Endothelial cell of umbilical vein (primary cell): ENCODE results near the gene DDX56. TPM values are rescaled to one million over a fixed set of nuclear protein-coding genes. Genes with fewer than 3 reads are reported as not detected.

Source experiments
- BruUV-seq: library from RNA; stranded (reverse); fragments of 400-500 nt; replicated peaks from 2 replicates; lab custom pipeline; 2021; lab: Mats Ljungman, UMichigan
- CTCF ChIA-PET: fragments of 300-600, 350-600 bp; sonication (Branson Sonifier 250); formaldehyde crosslinking; loops from one replicate; lab custom pipeline; 2021; ENCODE audit warnings: antibody characterized with exemption, inconsistent platforms; lab: Charles Lee
- POLR2A ChIA-PET: fragments of 300-600, 350-600 bp; sonication (Branson Sonifier 250); formaldehyde crosslinking; loops from one replicate; lab custom pipeline; 2021; ENCODE audit warnings: antibody characterized with exemption, inconsistent platforms; lab: Charles Lee
- DNase-seq: peaks from one replicate; pipeline ENCODE4 v3.0.0-alpha.2; 2011; ENCODE audit warnings: low read depth, low spot score
- FAIRE-seq: peaks from 2 replicates; lab custom pipeline; 2011; peaks lifted over from hg19 to GRCh38; lab: Jason Lieb, UNC
- H2AFZ ChIP-seq: 2 replicates; pipeline ENCODE4 v1.6.0; 2012; ENCODE audit warnings: low read depth, low read length, control low read depth, inconsistent platforms
- H3K27ac ChIP-seq: 2 replicates; pipeline ENCODE4 v1.5.1; 2011; ENCODE audit warnings: low read depth, mild to moderate bottlenecking, control low read depth, low read length, moderate library complexity; ENCODE audit not compliant: insufficient read depth
- H3K27me3 ChIP-seq, 2 experiments: 2 replicates each; pipeline versions ENCODE4 v1.6.0 to v1.6.1; 2011; ENCODE audit warnings: low read length in 2 of 2, mixed read lengths in 1 of 2; ENCODE audit not compliant: control insufficient read depth in 2 of 2, insufficient read depth in 2 of 2
- H3K36me3 ChIP-seq, 2 experiments: 2 replicates in 1 of 2; 3 replicates in 1 of 2; pipeline ENCODE4 v1.5.1; 2011; ENCODE audit warnings: low read length in 2 of 2, mild to moderate bottlenecking in 1 of 2, moderate library complexity in 1 of 2; ENCODE audit not compliant: control insufficient read depth in 2 of 2, insufficient read depth in 2 of 2; ENCODE audit errors: extremely low read depth in 1 of 2
- H3K4me1 ChIP-seq: 3 replicates; pipeline ENCODE4 v1.5.1; 2011; ENCODE audit warnings: mild to moderate bottlenecking, low read length; ENCODE audit not compliant: control insufficient read depth, insufficient read depth; ENCODE audit errors: extremely low read depth
- H3K4me2 ChIP-seq: 2 replicates; pipeline ENCODE4 v1.6.1; 2011; ENCODE audit warnings: low read length, control low read depth, mixed read lengths; ENCODE audit not compliant: insufficient read depth
- H3K4me3 ChIP-seq, 3 experiments: fragments of 200-600 bp in 1 of 3; sonication (generic), shearing (Covaris generic) in 1 of 3; replicated peaks in 1 of 3; 2 replicates each; pipeline ENCODE4 v1.5.1; 2011 to 2016; ENCODE audit warnings: control low read depth in 3 of 3, low read length in 3 of 3, mild to moderate bottlenecking in 2 of 3, inconsistent platforms in 1 of 3, low read depth in 1 of 3, moderate library complexity in 1 of 3; ENCODE audit not compliant: insufficient read depth in 1 of 3
- H3K79me2 ChIP-seq: 2 replicates; pipeline ENCODE4 v1.6.0; 2012; ENCODE audit warnings: low read length, inconsistent platforms; ENCODE audit not compliant: control insufficient read depth, insufficient read depth
- H3K9ac ChIP-seq: replicated peaks from 2 replicates; pipeline ENCODE3; 2011; ENCODE audit warnings: low read length, control low read depth; ENCODE audit not compliant: insufficient read depth; ENCODE audit errors: extremely low read depth
- H3K9me1 ChIP-seq: replicated peaks from 3 replicates; pipeline ENCODE4 v1.6.0; 2011; ENCODE audit warnings: mild to moderate bottlenecking, low read length; ENCODE audit not compliant: control insufficient read depth, insufficient read depth; ENCODE audit errors: extremely low read depth
- H3K9me3 ChIP-seq: replicated peaks from 2 replicates; pipeline ENCODE4 v1.5.1; 2012; ENCODE audit warnings: low read length, inconsistent platforms; ENCODE audit not compliant: control insufficient read depth, insufficient read depth
- H4K20me1 ChIP-seq: replicated peaks from 2 replicates; pipeline ENCODE3; 2011; ENCODE audit warnings: mild to moderate bottlenecking, low read length; ENCODE audit not compliant: control insufficient read depth, insufficient read depth; ENCODE audit errors: extremely low read depth
- EZH2 ChIP-seq: IDR thresholded peaks from 2 replicates; pipeline ENCODE4 v1.6.1; 2012; ENCODE audit warnings: borderline replicate concordance, low read depth, mild to moderate bottlenecking, moderate library complexity, low read length, inconsistent platforms; ENCODE audit not compliant: severe bottlenecking
- FOS ChIP-seq: IDR thresholded peaks from 2 replicates; pipeline ENCODE4 v1.6.1; 2011; ENCODE audit warnings: mild to moderate bottlenecking, low read length, moderate library complexity, borderline replicate concordance; ENCODE audit not compliant: insufficient read depth
- GATA2 ChIP-seq: IDR thresholded peaks from 2 replicates; pipeline ENCODE4 v1.7.0; 2011; ENCODE audit warnings: low read depth, mild to moderate bottlenecking, moderate library complexity, mixed read lengths, low read length; ENCODE audit not compliant: insufficient read length, insufficient read depth
- JUN ChIP-seq: IDR thresholded peaks from 2 replicates; pipeline ENCODE4 v1.6.1; 2011; ENCODE audit warnings: borderline replicate concordance, low read depth; ENCODE audit not compliant: insufficient read length, insufficient read depth
- MAX ChIP-seq: IDR thresholded peaks from 2 replicates; pipeline ENCODE4 v1.6.1; 2011; ENCODE audit not compliant: insufficient read depth, insufficient read length
- MYC ChIP-seq: IDR thresholded peaks from one replicate; pipeline ENCODE4 v1.6.1; 2011; ENCODE audit warnings: mild to moderate bottlenecking, low read depth, low read length
- POLR2A ChIP-seq: IDR thresholded peaks from 2 replicates; pipeline ENCODE4 v1.6.1; 2012; ENCODE audit warnings: low read depth, mild to moderate bottlenecking, control low read depth, low read length
- POLR2AphosphoS5 ChIP-seq: IDR thresholded peaks from 2 replicates; pipeline ENCODE4 v1.6.1; 2012; ENCODE audit warnings: low read depth, mild to moderate bottlenecking, control low read depth, low read length, moderate library complexity; ENCODE audit not compliant: insufficient read depth
- dilution Hi-C: fragments of 300-500 bp; cut with MboI; formaldehyde crosslinking; loops from one replicate; pipeline ENCODE4 v1.15.0; 2019; ENCODE audit warnings: low sequenced_read_pairs; ENCODE audit not compliant: extremely low pct_ligation_motif_present
- intact Hi-C: fragments of 100-400 bp; cut with micrococcal nuclease; formaldehyde crosslinking; loops from one replicate; pipeline ENCODE4 v1.10.0; 2022
- polyA plus RNA-seq, 4 experiments: library from polyadenylated mRNA; depleted of rRNA in 3 of 4; stranded (reverse) in 3 of 4; unstranded in 1 of 4; fragments of >200 nt; gene quantifications; 2 replicates each; pipeline versions ENCODE4 v1.2.1 to v1.2.3, GENCODE V29; 2011 to 2012; ENCODE audit warnings: missing spikeins in 1 of 4
- total RNA-seq: library from RNA; stranded (reverse); gene quantifications from 2 replicates; pipeline ENCODE4 v1.2.3, GENCODE V29; 2021
- TF ChIP-seq, protein P1 (sequence below), 2 donors: IDR thresholded peaks; 1 replicate in 1 of 2; 2 replicates in 1 of 2; pipeline ENCODE4 v1.5.1; 2011; ENCODE audit warnings: low read length in 2 of 2, mild to moderate bottlenecking in 2 of 2, moderate library complexity in 2 of 2, control low read depth in 1 of 2, inconsistent platforms in 1 of 2, low read depth in 1 of 2; ENCODE audit not compliant: insufficient read depth in 1 of 2; ENCODE audit errors: extremely low read depth in 1 of 2

The DDX56 gene
- total and polyA plus RNA-seq, 2 donors (not counting 3 experiments of a cell fraction or from before 2014, with no cell fraction given) = 94.7 to 96.6 TPM

- Histone ChIP-seq H3K4me2 (no peak overlapping the region), H3K9me1 (no peaks in the 10 kb centered on the region), H3K79me2 (no peaks in the 10 kb centered on the region), H3K9me3 (no peaks in the 10 kb centered on the region), H2AFZ (no peak overlapping the region), H4K20me1 (no peaks in the 10 kb centered on the region), H3K4me1 (no peaks in the 10 kb centered on the region), H3K4me3 (no peak overlapping the region), H3K9ac (no peak overlapping the region), H3K36me3 (peaks cover 0 to 5% of the 10 kb centered on the region in 2 experiments), H3K27ac (no peak overlapping the region), H3K27me3 (no peaks in the 10 kb centered on the region)
- intact Hi-C loops (no loop called here), dilution Hi-C loops (no loop called here)
- POLR2A ChIA-PET = no interaction called here
- CTCF ChIA-PET = no interaction called here
- no TSS peak for BruUV-seq
- no peak for FAIRE-seq
- no peak for TF ChIP-seq JUN
- TF ChIP-seq POLR2AphosphoS5 = no peak
- TF ChIP-seq MAX = no peak
- no peak for TF ChIP-seq GATA2
- TF ChIP-seq, protein P1, sequence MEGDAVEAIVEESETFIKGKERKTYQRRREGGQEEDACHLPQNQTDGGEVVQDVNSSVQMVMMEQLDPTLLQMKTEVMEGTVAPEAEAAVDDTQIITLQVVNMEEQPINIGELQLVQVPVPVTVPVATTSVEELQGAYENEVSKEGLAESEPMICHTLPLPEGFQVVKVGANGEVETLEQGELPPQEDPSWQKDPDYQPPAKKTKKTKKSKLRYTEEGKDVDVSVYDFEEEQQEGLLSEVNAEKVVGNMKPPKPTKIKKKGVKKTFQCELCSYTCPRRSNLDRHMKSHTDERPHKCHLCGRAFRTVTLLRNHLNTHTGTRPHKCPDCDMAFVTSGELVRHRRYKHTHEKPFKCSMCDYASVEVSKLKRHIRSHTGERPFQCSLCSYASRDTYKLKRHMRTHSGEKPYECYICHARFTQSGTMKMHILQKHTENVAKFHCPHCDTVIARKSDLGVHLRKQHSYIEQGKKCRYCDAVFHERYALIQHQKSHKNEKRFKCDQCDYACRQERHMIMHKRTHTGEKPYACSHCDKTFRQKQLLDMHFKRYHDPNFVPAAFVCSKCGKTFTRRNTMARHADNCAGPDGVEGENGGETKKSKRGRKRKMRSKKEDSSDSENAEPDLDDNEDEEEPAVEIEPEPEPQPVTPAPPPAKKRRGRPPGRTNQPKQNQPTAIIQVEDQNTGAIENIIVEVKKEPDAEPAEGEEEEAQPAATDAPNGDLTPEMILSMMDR (IDR thresholded peaks at IDR 0.05; ENCODE audit: extremely low read depth in 1 of 2, insufficient read depth in 1 of 2, low read depth in 1 of 2, low read length in 2 of 2) = no peak
- no peak for TF ChIP-seq MYC
- no peak for TF ChIP-seq EZH2
- no peak for TF ChIP-seq FOS
- no peak for TF ChIP-seq POLR2A
- no peak for DNase-seq
Measured at GRCh38 chr7:44559485-44559884, 14.2 kb downstream of the DDX56 start.
